NT2/D1 (cell line): Measurements from ENCODE around the gene OR11H7.

Source experiments
- SUZ12 ChIP-seq: IDR thresholded peaks from 2 replicates; pipeline ENCODE4 v1.6.1; 2011; ENCODE audit not compliant: insufficient read length, insufficient read depth; ENCODE audit errors: extremely low read depth
- YY1 ChIP-seq: IDR thresholded peaks from 2 replicates; pipeline ENCODE4 v1.6.1; 2011; ENCODE audit not compliant: insufficient read length, insufficient read depth
- ZNF274 ChIP-seq: IDR thresholded peaks from 2 replicates; pipeline ENCODE4 v1.6.1; 2011; ENCODE audit warnings: mild to moderate bottlenecking, low read depth, low read length

DNA sequence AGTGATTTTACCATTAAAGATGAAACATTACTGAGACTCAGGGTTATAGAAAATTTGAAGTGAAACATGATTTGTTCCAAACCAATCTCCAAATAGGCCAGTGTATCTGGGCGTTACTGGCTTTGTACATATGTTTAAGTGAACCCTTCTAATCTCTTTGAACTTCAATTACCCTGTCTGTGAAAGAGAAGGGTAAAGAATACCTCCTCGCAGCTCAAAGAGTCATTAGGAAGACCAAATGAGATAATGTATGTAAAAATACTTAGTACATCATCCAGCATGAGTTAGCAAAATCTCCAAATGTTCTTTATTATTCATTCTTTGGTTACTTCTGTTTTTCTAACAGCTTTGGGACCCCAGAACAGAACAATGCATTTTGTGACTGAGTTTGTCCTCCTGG, 5.4 kb upstream of the OR11H7 start, which contains the start of gene OR11H6:
- TF ChIP-seq YY1 (no peak), SUZ12 (no peak), ZNF274 (no peak)
